IPS-18a (cell line): ENCODE measurements around the gene LRRC74A.

Experiments used
- H3K27ac ChIP-seq: one replicate; pipeline ENCODE4 v1.5.1; 2013; ENCODE audit warnings: low read length
- H3K27me3 ChIP-seq: one replicate; pipeline ENCODE4 v1.6.1; 2013; ENCODE audit warnings: mild to moderate bottlenecking, low read length; ENCODE audit not compliant: control insufficient read depth, insufficient read depth
- H3K36me3 ChIP-seq: one replicate; pipeline ENCODE4 v1.6.1; 2013; ENCODE audit warnings: low read depth, low read length; ENCODE audit not compliant: control insufficient read depth
- H3K4me1 ChIP-seq: one replicate; pipeline ENCODE4 v1.6.1; 2013; ENCODE audit warnings: low read depth, low read length; ENCODE audit not compliant: control insufficient read depth
- H3K4me3 ChIP-seq: one replicate; pipeline ENCODE4 v1.5.1; 2013; ENCODE audit warnings: low read length
- H3K9ac ChIP-seq: one replicate; pipeline ENCODE4 v1.6.1; 2013; ENCODE audit warnings: mild to moderate bottlenecking, low read length, moderate library complexity
- H3K9me3 ChIP-seq: one replicate; pipeline ENCODE4 v1.6.1; 2013; ENCODE audit warnings: low read depth, low read length; ENCODE audit not compliant: control insufficient read depth

The LRRC74A gene

DNA sequence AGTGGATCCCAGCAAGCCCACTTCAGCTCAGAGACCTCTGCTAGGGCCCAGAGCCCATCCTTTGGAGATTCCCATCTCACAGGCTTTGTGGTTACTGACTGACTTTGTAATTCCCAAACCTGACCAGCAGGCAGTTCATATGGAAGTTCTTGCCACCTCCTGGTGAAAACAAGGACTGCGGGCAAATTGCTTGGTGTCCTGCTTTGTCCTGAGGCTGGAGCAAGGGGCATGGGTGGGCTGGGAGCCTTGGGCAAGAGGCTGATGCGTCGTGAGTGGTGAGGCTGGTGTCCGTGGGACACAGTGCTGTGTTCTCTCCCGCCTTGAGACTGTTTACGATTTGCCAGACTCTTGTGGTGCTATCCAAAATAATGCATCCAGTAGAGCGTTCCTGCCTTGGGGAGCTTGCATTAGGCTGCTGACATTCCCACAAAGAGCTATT is 91.0 kb downstream of the LRRC74A start:
- H3K27ac ChIP-seq, result no peak overlapping the region
- H3K9ac ChIP-seq, result no peak overlapping the region
- no peaks in the 10 kb centered on the region for H3K36me3 ChIP-seq
- peaks cover 46% of the 10 kb centered on the region for H3K4me1 ChIP-seq
- no peaks in the 10 kb centered on the region for H3K9me3 ChIP-seq
- H3K27me3 ChIP-seq, result no peaks in the 10 kb centered on the region
- H3K4me3 ChIP-seq, result no peak overlapping the region

DNA sequence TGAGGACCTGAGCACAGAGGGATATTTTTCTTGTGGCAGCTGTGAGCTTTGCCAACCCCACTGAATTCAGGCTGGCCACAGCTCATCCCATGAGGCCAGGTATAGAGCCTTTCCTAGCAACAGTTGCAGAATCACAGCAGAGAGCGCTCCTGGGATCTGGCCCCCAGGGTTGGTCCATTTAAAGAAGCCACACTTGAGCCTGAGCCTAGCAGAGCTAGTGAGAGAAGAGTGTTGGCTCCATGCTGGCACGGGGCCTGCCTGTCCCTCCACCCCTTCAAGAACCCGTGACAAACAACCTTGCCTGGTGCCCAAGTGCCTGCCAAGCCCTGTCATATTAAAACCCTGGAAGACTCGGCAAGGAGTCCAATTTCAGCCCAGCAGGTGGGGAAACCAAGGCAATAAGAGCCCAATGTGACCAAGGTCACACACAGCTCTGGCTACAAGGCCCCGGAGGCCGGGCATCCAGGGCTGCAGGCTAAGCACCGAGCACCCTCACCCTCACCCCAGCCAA is 91.6 kb downstream of the LRRC74A start:
- H3K9ac ChIP-seq, result no peak overlapping the region
- no peaks in the 10 kb centered on the region for H3K27me3 ChIP-seq
- H3K4me1 ChIP-seq, result peaks cover 47% of the 10 kb centered on the region
- H3K36me3 ChIP-seq, result no peaks in the 10 kb centered on the region
- H3K9me3 ChIP-seq, result no peaks in the 10 kb centered on the region
- H3K4me3 ChIP-seq, result no peak overlapping the region
- H3K27ac ChIP-seq, result no peak overlapping the region

DNA sequence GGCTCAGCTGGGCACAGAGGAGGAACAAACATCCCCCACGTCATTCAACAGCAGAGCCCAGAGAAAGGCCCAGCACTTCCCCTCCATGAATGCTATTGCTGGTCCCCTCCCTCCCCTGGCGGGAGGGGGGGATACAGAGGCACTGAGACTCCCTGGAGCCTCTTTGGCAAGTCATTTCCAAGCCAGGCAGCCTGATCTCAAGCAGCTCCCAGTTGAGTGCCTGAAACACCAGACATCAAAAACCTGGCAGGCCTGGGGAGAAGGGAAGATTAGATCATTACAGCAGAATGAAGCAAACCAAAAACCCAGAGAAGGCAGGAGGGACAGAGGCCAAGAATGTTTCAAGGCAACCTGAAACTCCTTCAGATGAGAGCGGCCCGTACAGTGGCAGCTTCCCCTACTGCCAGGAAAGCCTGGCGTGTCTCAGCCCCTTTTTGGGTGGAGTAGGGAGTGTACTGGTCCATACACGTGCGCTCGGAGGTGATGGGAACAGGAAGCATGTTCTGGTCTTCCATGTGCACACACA is 92.1 kb downstream of the LRRC74A start:
- Histone ChIP-seq H3K4me1 (peaks cover 52% of the 10 kb centered on the region), H3K27ac (no peak overlapping the region), H3K9me3 (no peaks in the 10 kb centered on the region), H3K27me3 (no peaks in the 10 kb centered on the region), H3K36me3 (no peaks in the 10 kb centered on the region), H3K9ac (no peak overlapping the region), H3K4me3 (no peak overlapping the region)

DNA sequence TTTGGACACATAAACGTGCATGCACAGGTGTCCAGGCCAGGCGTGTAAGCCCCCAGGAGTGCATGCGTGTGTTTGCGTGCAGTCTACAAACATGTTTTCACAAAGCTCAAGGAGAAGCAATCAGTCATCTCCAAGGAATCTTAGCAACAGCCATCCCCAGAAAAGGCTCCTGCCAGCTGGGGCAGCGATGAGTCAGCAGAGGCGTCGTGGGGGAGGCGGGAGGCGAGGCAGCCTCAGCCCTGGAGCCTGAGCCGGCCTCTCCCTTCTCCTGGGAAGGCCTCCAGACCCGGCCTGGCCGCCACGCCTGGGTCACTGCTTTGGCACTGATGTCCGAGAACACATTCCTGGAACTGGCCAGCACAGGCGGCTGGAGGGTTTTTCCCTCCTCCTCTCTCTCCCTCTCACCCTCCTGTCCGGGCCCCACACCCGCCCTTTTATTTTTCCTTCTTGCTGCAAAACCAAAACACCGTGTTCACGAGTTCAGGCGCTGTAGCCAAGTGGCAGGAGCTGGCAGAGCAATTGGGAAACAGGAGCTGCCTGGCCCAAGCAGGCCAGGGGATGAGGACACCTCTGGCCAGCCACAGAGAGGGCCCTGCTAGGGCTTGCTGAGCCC is 92.7 kb downstream of the LRRC74A start:
- Histone ChIP-seq H3K9ac (no peak overlapping the region), H3K36me3 (no peaks in the 10 kb centered on the region), H3K27ac (no peak overlapping the region), H3K9me3 (no peaks in the 10 kb centered on the region), H3K27me3 (no peaks in the 10 kb centered on the region), H3K4me3 (no peak overlapping the region), H3K4me1 (peaks cover 58% of the 10 kb centered on the region)
